ENCODE data around the gene NEAT1.
"Not testable (repeated sequence)": the region's sequence is repeated elsewhere in the genome, so short reads cannot be mapped to it uniquely, and the experiment has no call there.

Gene NEAT1

GRCh38 chr11:65411681-65412070 lies 10.9 kb upstream of the NEAT1 start:
- DNase-seq: no peak

GRCh38 chr11:65412271-65413076 lies 10.1 kb upstream of the NEAT1 start:
- no peak for DNase-seq

- not testable (repeated sequence) for DNase-seq
Observed at GRCh38 chr11:65413077-65413664, 9.4 kb upstream of the NEAT1 start.

- no peak for DNase-seq
Observed at GRCh38 chr11:65414776-65415498, 7.7 kb upstream of the NEAT1 start.

- DNase-seq: no peak
Observed at GRCh38 chr11:65415499-65416340, 6.9 kb upstream of the NEAT1 start.

DNA sequence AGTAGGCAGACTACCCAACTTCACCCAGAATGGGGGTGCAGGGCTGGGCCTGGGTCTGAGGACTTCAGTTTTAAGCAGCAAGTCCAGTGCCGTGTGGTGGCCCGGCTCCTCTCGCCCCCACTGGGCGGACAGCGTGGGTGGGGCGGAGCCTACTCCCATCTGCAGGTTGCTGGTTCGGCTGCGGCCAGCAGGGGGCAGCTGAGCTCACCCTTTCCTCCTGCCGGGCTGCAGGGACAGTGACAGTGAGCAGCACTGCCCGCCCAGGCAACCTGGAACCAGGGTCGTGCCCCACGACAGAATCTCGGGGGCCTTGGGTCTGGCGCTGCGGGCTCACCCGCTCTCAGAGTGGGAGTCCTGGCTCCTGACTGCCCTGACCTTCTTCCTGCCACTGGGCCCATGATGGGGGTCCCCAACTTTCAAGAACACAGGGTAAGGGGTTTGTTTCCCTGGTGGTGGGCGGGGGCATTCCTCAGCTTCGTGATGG lies 6.2 kb upstream of the NEAT1 start:
- DNase-seq: peak; percentile 95 to 96

- peak; percentile 49 to 50 for DNase-seq
Observed at GRCh38 chr11:65416841-65417701, 5.5 kb upstream of the NEAT1 start.

DNA sequence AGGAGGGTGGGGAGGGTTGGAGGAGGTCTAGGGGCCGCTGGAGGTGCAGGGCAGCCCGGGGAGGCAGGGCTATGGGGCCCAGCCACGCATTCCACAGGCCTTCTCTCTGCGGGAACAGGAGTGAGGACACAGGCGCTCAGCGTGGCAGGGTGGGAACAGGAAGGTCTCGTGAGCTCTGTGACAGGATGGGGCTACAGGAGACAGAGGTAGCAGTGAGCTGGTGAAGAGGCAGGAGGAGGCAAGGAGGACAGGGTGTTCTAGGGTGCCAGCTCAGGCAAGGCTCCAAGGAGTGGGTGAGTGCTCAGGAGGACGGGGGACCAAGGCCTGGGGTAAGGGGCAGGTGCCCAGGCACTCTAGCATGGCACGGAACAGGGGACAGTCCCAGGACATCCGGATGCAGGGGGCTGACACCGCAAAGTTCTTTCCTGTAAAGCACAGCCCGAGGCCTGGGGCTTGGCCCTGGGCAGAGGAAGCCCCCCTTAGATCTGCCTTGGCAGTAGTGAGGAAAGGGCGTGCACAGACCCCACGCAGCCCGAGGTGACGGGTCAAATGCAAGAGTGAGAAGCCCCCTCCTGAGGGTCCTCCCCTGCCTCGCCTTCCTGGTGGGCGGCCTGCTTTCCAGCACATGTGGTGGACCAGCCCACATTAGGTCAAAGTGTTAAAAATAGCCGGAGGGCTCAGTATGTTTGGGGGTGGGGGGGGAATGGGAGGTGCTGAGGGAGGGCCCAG lies 4.7 kb upstream of the NEAT1 start:
- DNase-seq: peak; percentile 40 to 44

- no peak for DNase-seq
Observed at GRCh38 chr11:65418431-65418680, 4.2 kb upstream of the NEAT1 start.

DNA sequence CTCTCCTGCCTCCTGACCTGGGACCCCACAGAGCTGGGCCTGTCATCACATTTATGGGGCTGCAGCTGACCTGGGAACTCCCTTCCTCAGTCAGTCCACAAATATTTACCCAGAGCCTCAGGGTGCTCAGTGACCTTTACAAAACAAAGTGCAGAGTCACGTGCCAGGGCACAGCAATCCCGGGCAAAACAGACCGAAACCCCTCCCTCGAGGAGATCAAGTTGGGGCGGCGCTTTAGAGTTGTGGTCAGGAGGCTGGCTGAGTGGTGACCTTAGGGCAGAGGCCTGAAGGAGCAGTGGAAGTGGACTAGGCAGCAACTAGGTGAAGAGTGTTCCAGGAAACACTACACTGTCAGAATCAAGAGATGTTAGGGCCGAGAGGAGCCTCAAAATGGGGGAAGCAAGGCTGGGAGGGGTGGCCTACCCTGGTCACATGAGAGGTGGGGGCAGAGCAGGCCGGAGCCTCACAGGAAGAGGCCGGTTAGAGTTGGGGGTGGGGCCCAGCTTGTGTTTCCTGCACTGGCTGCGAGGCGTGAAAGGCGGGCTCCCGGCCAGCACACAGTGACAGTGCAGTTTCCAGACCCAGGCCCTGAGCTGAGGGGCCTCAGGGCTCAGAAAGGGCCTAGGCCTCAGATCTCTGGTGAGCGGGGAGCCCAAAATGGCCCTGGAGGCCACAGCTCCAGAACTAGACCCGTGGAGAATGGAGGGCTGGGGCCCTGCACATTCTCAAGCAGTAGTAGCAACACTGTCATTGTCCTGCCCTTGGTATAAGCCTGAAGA lies 3.7 kb upstream of the NEAT1 start:
- DNase-seq: peak; percentile 91 to 94

- peak in 1 of 2 donors; percentile 56 for DNase-seq
Observed at GRCh38 chr11:65419460-65419771, 3.2 kb upstream of the NEAT1 start.

GRCh38 chr11:65419772-65420481 lies 2.7 kb upstream of the NEAT1 start:
- peak; percentile 72 to 75 for DNase-seq

DNA sequence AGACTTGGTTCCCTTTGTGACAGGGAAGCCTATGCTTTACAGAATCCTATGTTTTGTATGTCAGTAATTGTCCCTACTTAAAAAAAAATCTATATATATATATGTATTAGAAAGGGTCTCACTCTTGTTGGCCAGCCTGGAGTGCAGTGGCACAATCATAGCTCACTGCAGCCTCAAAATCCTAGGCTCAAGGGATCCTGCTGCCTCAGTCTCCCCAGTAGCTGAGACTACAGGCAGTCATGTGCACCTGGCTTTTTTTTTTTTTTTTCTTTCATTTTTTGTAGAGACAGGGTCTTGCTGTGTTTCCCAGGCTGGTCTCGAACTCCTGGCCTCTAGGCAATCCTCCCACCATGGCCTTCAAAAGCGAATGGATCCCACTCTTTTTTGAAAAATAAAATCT lies 2.1 kb upstream of the NEAT1 start:
- DNase-seq: no peak

GRCh38 chr11:65420979-65421793 lies 1.4 kb upstream of the NEAT1 start:
- DNase-seq: peak; percentile 81 to 90

GRCh38 chr11:65421794-65422632 lies 585 bp upstream of the NEAT1 start:
- DNase-seq: peak; percentile 94 to 98

DNA sequence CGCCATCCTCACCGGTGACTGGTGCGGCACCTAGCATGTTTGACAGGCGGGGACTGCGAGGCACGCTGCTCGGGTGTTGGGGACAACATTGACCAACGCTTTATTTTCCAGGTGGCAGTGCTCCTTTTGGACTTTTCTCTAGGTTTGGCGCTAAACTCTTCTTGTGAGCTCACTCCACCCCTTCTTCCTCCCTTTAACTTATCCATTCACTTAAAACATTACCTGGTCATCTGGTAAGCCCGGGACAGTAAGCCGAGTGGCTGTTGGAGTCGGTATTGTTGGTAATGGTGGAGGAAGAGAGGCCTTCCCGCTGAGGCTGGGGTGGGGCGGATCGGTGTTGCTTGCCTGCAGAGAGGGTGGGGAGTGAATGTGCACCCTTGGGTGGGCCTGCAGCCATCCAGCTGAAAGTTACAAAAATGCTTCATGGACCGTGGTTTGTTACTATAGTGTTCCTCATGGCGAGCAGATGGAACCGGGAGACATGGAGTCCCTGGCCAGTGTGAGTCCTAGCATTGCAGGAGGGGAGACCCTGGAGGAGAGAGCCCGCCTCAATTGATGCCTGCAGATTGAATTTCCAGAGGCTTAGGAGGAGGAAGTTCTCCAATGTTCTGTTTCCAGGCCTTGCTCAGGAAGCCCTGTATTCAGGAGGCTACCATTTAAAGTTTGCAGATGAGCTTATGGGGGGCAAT lies 1.1 kb downstream of the NEAT1 start:
- DNase-seq: peak; percentile 50 to 56
